Right renal cortex interstitium (tissue), 3 donors: ENCODE measurements around the gene HPCAL1. TPM values are rescaled to one million over a fixed set of nuclear protein-coding genes. Genes with fewer than 3 reads are reported as not detected.

Source experiments
- DNase-seq, 3 donors: peaks; one replicate each; pipeline ENCODE4 v3.0.0-alpha.2; 2013; ENCODE audit warnings: low read depth in 3 of 3, low spot score in 2 of 3
- polyA plus RNA-seq, 3 donors: library from polyadenylated mRNA; unstranded; fragments of 120-200 nt; gene quantifications; one replicate each; pipeline ENCODE4 v1.2.1, GENCODE V29; 2013; ENCODE audit not compliant: insufficient read length in 3 of 3

Gene HPCAL1
- polyA plus RNA-seq, 3 donors, result 21.5 to 29.6 (median 22.8) TPM

DNA sequence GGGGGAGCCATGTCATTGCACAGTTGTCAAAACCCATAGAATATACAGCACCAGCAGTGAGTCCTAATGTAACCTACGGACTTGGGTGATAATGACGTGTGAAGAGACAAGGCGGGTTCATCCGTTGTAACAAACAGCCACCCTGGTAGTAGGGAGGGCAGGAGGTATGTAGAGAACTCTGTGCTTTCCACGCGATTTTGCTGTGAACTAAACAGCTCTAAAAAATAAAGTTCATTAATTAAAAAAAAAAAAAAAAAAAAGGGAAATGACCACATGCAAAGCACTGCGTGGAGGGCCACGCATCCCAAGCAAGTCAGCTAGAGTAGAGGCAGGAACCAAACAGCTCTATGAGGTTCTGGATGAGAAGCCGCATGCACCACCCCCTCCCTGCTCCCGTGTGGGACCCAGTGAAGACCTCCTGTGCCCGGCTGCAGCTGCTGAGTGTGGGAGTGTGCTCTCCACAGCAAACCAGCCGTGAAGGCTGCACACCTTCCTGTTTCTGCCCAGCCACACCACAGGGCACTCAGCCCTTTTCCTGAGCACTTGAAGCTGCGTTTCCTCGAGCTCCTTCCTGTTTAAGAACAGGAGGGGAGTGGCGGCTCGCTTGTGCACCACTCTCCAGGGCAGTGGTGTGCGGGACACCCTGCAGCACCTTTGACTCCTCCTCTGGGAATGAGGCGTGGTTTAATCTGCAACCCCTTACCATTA lies 79.8 kb downstream of the HPCAL1 start:
- DNase-seq, result peak in 2 of 3 donors; percentile 34 to 52

DNA sequence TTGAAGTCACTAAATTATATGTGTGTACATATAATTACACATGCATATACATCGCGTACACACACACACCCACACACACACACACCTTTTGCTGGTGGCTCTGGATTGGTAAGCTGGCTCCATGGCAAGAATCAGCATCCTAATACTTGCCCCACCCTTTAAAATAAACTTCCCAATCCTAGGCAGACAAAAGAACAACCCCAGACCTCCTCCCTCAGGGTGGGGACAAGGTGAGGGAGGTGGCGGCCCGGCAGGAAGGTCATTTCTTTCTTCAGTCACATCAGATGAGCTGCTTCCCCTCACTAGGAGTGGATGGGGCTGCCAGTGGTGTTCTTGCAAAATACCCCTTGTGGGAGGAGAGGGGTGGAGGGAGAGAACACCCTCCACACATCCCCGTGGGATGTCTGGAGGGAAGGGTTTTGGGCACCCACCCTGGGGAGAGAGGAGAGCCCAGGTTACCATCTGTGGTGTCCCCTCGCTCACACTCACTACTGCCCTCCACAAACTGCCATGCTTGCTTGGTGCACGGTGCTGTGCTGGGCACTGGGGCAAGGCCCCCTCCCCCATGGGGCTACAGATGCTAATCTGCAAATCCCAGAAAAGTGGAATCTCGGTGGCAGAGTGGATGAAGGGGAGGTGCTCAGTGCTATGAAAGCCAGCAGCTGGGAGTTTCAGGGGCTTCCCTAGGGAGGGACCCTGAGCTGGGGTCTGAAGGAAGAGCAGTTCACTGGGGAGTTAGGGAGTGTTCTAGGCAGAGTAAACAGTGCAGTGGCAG lies 81.4 kb downstream of the HPCAL1 start:
- DNase-seq, result no peak

DNA sequence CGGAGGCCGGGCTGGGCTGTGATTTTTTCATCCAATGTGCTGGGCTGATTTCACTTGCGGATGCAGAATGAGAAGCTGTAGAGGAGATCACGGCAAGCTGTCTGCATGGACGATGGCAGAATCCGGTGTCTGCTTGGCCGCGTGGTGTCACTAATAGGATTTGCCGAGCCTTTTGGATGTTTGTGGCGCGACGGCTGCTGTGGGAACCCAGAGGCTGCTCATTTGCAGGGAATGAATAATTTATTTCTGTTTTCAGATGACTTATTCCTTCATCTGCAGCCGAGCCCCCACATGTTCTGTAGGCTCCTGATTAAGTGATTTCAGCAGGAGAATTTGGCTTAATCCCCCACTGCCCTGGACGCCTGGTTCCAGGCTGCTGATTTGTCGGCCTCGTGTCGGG lies 82.8 kb downstream of the HPCAL1 start:
- DNase-seq, result no peak

DNA sequence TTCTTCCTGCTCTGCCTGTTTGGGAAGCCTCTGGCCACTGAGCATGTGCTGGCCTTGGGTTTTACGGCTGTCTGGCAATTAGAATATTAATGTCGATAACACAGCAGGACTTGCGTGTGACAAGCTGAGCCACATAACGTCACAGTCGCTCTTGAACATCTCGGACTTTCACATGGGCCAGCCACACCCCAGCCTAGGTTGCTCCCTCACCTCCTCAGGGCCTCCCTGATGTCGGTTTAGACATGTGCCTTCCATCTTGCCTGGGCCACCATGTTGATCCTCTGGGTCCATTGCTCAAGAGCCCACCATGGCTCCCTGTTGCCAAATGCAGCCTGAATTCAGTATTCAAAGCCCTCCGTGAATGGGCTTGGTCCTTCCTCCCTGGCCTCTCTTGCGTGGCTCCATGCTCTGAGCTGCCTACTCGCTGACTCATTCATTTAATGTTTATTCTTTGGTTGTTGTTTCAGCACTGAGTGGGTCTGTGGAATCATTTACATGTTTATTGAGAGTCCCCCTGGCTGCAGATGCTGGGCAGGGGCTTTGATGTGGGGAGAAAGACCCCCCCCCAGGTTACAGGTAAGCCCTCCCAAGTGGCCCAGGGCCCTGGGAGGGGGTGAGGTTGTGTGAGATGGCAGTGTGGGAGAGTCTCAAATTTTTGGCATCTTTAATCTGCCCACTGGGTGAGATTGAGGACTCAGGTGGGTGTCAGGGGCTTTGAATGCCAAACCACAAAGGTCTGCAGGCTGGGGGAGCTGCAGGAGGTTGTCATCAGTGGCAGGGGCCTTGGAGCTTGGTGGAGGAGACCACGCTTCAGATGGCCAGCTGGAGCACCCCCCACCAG lies 83.4 kb downstream of the HPCAL1 start:
- DNase-seq, result no peak

DNA sequence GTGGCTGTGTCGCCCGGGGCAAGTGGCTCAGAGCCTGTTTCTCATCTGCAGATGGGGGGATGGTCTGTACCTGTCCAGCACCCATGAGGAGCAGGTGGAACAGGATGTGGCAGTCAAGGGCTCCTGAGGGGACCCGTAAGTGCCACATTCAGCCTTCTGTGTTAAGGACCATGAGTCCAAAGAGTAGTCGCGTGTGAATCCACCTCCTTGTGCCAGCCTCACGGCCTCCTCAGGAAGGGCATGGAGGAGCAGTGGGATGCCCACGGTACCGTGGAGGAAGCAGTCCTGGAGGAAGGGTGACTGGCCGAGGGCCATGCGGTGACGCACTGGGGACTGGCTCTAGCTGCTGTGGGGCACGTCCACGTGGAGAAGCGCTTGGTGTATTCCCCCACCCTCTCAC lies 84.3 kb downstream of the HPCAL1 start:
- DNase-seq, result no peak

DNA sequence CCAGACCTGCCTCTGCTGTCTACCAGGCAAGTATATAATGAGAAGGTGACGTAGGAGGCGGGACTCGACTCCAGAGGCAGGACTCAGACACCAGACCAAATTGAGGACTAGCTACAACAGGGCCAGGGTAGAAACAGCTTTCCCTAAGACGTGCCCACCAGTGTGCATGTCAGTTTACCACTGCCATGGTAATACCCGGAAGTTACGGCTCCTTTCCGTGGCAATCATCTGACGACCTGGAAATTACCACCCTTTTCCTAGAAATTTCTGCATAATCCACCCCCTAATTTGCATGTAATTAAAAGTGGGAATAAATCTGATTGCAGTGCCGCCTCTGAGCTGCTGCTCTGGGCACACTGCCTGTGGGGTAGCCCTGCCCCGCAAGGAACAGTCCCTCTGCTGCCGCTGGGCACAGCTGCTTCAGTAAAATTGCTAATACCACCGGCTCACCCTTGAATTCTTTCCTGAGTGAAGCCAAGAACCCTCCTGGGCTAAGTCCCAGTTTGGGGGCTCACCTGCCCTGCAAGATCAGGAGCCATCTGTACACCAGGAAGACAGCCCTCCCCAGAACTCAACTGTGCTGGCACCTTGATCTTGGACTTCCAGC lies 86.4 kb downstream of the HPCAL1 start:
- DNase-seq, result no peak

DNA sequence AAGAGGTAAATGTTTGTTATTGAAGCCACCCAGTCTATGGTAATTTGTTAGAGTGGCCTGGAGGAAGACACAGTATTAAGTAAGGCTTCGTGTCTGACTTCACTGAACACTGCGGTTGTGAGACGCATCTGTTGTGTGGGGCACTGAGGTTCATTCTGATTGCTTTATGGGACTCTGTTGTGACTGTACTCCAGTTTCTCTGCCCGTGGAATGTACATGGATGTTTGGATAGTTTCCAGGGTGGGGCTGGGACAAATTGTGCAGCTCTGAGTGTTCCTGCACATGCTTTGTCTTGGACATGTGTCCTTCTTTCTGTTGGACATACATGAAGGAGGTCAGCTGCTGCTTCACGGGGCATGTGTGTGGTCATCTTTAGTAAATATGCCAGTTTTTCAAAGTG lies 86.9 kb downstream of the HPCAL1 start:
- no peak for DNase-seq

DNA sequence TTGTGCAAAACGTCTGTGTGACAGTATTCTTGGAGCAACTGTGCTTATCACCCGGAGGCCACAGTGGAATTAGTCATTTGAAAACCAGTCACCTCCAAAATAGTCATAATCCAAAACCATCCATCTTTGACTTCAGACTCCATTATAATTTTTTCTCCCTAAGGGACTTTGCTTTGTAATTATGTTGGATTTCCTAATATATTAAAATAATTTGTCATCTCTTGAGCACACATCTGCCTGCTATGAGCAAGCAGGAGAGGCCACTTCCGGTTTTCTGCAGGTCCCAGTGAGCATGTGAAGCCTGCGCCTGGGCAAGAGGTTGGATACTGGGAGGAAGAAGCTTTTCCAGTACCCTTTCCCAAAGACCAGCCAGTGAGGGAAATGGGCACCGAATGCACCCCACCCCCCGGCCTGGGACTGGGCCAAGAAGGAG lies 87.7 kb downstream of the HPCAL1 start:
- no peak for DNase-seq

DNA sequence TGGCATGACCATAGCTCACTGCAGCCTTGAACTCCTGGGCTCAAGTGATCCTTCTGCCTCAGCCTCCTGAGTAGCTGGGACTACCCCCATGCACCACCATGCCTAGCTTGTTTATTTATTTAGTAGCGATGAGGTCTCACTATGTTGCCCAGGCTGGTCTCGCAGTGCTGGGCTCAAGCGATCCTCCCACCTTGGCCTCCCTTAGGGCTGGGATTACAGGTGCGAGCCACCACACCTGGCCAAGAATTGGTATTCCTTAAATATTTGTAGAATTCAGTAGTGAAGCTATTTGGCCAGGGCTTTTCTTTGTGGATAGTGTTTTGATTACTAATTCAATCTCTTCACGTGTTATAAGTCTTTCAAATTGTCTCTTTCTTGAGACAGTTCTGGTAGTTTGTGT lies 89.4 kb downstream of the HPCAL1 start:
- no peak for DNase-seq

DNA sequence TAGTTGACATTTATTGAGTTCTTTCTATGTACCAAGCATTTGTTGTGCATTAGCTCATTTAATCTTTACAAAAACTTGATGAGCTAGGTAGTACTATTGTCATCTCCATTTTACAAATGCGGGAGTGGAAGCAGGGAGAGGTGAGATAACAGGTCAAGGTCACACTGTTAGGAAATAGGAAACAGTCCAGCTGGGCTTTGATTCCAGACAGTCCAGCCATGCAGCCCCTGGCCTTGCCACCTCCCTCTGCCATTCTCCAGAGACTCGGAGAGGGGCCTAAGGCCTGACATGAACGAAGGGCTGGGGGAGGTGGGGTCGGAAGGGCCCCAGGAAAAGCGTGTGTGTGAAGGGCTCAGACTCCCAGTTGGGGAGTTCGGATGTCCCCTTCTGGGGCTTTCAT lies 89.8 kb downstream of the HPCAL1 start:
- DNase-seq, result no peak

DNA sequence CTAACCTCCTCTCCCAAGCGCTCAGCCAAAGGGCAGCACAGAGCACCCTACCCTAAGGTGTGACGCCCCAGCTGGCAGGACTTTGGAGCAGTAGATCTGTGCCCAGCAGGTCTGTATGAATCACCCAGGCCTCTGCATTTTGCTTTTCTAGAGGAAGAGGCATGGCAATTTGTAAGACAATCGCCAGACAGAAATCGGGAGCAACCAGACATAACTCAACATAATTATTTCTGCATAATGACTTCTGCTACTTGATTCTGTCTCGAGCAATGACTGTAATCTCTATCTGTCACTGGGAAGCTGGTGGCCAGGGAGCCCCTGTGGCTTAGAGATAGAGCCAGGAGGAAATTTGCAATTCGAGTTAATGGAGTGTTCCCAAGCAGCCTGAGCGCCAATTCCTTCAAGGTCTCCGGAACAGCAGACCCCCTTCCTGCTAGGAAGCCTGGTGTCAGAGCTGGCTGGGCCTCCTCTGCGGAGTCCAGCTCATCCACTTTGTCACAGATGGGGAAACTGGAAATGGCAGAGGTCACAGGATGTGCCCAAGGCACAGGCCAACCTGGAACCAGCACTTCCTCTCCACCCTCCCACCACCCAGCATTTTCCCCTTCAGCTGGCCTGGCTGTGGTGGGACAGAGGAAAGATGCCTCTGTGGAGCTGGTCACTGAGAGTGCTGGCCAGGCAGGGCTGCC lies 90.4 kb downstream of the HPCAL1 start:
- no peak for DNase-seq

DNA sequence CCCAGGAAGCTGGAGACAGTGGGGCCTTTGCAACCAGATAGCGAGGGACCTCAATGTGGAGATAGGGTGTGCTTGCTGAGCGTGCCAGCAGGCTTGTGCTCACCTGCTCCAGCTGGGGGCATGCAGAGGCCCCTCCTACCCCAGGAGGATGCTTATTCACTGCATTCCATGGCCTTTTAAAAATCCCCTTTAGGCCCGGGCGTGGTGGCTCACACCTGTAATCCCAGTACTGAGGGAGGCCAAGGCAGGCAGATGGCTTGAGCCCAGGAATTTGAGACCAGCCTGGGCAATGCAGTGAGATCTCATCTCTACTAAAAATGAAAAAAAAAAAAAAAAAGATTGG lies 90.9 kb downstream of the HPCAL1 start:
- no peak for DNase-seq

DNA sequence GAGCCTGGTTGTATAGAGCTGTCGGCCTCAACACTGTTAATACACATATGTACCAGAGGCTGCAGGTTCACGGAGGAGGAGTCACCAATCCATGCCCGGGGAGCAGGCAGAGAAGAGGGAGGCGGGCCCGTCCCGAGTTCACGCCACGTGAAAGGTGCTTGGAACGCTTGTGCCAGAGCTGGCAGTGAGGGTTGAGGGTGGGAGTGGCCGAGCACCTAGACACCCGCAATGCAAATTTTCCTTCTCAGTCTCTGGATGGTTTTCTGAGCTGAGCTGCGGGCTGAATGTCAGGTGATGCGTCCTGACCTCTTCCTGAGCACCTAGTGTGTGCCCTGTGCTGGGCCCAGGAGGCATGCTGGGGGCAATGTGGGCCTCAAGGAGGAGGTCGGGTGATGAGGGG lies 93.2 kb downstream of the HPCAL1 start:
- no peak for DNase-seq

DNA sequence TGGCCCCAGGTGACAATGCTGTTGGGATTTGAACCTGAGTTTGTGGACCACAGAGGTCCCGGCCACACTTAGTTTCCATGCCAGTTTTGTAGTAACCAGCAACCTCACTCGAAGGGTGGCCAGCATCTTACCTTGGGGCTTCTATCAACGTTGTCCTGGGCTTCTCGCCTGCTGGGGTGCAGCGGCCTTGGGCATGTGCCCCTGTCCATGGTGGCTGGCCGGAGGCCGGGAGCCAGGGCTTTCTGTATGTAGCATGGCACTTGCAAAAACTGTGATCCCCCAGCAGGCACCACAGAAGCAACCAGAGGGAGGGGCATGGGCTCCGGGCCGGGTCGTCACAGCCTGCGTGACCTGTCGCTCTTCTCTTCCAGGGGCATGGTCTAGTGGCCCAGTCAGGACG lies 93.8 kb downstream of the HPCAL1 start:
- DNase-seq, result no peak

DNA sequence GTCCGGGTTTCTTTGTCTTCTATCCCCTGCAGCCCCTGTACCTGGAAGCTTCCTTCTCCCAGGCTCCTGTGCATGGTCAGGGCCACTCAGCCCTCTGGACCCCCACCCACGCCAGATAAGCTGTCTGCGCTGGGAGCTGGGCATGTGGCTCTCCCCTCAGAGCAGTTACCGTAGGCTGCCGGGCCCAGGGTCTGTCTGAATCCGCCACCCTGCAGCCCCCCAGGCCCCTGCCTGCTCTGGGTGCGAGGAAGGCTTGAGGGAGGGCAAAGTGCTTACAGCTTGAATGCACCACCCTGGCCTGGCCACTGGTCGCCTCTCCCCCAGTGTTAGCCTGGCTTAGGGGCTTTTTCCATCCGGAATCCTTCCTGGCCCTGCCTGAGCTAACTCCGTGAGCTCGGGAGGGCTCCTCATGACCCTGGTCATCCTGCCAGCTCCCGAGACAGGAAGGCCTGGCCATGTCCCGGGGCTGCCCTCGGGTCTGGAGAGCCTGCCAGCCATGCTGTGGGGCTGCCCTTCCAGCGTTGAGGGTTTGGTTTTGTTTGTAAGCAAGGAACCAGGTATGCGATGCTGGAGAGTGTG lies 94.7 kb downstream of the HPCAL1 start:
- DNase-seq, result no peak

DNA sequence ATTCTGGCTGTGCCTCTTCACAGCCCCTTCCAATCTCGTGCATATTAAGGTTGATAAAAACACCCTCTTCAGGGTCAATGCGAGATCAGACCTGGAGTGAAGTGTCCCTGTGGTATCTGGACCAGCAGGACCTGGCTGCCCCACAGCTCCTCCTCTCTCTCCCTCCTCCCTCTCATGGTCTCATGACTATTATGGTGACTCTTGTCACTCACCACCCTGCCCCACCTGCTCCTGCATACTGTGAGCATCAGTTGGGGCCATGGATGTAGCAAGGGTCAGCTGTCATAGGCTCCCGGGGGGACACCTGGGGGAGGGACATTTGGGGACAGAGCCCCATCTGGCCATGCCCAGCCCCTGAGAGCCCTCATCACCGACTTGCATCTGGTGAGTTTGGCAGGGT lies 95.2 kb downstream of the HPCAL1 start:
- no peak for DNase-seq

DNA sequence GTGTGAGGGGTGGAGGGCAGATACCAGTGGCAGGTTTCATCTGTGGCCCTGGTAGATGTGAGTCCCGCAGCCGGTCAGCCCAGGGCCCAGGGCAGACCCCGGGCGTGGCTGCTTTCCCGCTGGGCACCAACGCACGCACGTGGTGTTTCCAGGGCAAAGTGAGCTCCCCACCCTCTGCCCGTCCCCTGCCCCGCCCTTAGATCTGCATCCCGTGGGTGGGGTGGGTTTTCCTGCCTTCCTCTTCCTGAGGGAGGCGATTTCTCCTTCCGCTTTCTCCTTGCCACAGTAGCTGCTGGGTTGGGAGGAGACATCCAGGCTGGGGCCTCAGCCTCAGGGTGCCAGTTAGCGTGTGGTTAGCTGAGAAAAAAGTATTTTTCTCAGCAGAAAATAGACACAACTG lies 95.8 kb downstream of the HPCAL1 start:
- DNase-seq, result no peak

DNA sequence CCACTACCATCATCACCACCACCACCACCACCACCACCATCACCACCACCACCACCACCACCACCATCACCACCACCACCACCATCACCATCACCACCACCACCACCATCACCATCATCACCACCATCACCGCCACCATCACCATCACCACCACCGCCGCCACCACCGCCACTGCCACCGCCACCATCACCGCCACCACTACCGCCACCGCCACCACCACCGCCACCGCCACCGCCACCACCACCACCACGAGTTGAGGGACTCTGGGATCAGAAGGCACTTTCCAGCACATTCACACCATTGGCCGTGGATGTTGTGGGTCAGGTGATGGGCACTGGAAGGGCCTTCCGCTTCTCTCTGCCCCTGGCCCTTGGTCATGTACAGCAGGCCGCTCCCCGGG lies 96.7 kb downstream of the HPCAL1 start:
- no peak for DNase-seq

DNA sequence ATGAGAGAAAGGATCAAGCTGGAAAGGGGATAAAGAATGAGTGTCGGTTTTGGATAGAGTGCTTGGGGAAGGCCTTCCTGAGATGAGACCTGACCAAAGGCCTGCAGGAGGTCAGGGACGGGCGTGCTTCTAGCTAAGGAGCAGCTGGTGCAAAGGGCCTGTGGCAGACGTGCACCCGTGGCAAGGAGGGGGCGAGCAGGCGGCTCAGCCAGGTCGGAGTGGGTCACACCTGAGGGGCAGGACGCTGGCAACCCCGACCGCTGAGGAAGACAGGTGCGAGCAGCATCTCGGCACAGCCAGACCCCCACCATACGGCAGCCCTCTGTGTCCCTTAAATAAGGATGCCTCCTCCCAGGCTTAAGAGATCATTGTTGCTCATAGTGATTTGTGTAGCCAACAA lies 97.3 kb downstream of the HPCAL1 start:
- no peak for DNase-seq

DNA sequence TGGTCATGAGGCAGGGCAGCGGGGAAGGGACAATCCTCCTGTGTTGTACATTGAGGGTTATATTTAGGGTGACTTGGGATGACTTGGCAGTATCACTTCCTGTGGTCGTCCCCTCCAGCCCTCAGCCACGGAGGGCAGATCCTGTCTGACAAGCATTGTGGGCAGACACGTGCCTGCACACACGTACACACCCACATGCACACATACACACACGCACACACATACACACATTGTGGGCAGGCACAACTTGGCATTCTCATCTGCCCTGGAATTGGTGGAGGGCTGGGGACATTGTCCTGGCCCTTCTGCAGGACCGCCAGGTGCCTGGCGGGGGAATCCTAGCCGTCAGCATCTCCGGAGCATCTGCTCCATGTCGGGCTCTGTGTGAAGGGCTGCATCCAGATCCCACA lies 97.9 kb downstream of the HPCAL1 start:
- no peak for DNase-seq
